Measurements from ENCODE around the gene RFFL. TPM values are rescaled to one million over a fixed set of nuclear protein-coding genes. Genes with fewer than 3 reads are reported as not detected.

Gene RFFL
- total RNA-seq, 1 donor from 2014 or later = 34.1 TPM

- intact Hi-C loops (cut with micrococcal nuclease) = no loop called here
- H3K27ac Mint-ChIP-seq = peak overlapping the region; percentile 30
- ATAC-seq (ENCODE audit: low read depth) (no peak), DNase-seq (no peak)
- H3K36me3 Mint-ChIP-seq (ENCODE audit: low read depth) = peaks cover 8% of the 10 kb centered on the region
- POLR2A ChIA-PET = no interaction called here
- H3K4me3 Mint-ChIP-seq = no peak overlapping the region
- H3K4me1 Mint-ChIP-seq = peaks cover 37% of the 10 kb centered on the region
- CTCF ChIA-PET = no interaction called here
- TF ChIP-seq CTCF (IDR thresholded peaks at IDR 0.05) = no peak
- no peaks in the 10 kb centered on the region for H3K27me3 Mint-ChIP-seq
- H3K9me3 Mint-ChIP-seq = no peaks in the 10 kb centered on the region
These were observed 11.5 kb upstream of the RFFL start for GRCh38 chr17:35074711-35075707.

GRCh38 chr17:35073991-35074627 is 10.6 kb upstream of the RFFL start:
- no peaks in the 10 kb centered on the region for H3K9me3 Mint-ChIP-seq
- H3K4me3 Mint-ChIP-seq = no peak overlapping the region
- no peak for TF ChIP-seq CTCF (IDR thresholded peaks at IDR 0.05)
- H3K27ac Mint-ChIP-seq = peak overlapping the region; percentile 13
- POLR2A ChIA-PET = no interaction called here
- H3K36me3 Mint-ChIP-seq (ENCODE audit: low read depth) = peaks cover 8% of the 10 kb centered on the region
- intact Hi-C loops (cut with micrococcal nuclease) = no loop called here
- no peak for DNase-seq
- H3K27me3 Mint-ChIP-seq = no peaks in the 10 kb centered on the region
- H3K4me1 Mint-ChIP-seq = peaks cover 42% of the 10 kb centered on the region
- ATAC-seq (ENCODE audit: low read depth) = no peak
- CTCF ChIA-PET = no interaction called here

GRCh38 chr17:35073183-35073790 is 9.8 kb upstream of the RFFL start:
- peaks cover 50% of the 10 kb centered on the region for H3K4me1 Mint-ChIP-seq
- no peak overlapping the region for H3K27ac Mint-ChIP-seq
- H3K36me3 Mint-ChIP-seq (ENCODE audit: low read depth) = peaks cover 8% of the 10 kb centered on the region
- no peak for TF ChIP-seq CTCF (IDR thresholded peaks at IDR 0.05)
- no peaks in the 10 kb centered on the region for H3K9me3 Mint-ChIP-seq
- no peak overlapping the region for H3K4me3 Mint-ChIP-seq
- ATAC-seq (ENCODE audit: low read depth) (no peak), DNase-seq (no peak)
- intact Hi-C loops (cut with micrococcal nuclease) = no loop called here
- POLR2A ChIA-PET = no interaction called here
- CTCF ChIA-PET = no interaction called here
- no peaks in the 10 kb centered on the region for H3K27me3 Mint-ChIP-seq

- TF ChIP-seq CTCF (IDR thresholded peaks at IDR 0.05) = no peak
- peak overlapping the region; percentile 13 for H3K27ac Mint-ChIP-seq
- peaks cover 44% of the 10 kb centered on the region for H3K4me1 Mint-ChIP-seq
- ATAC-seq (ENCODE audit: low read depth) = peak; percentile 92
- no peak for DNase-seq
- intact Hi-C loops (cut with micrococcal nuclease) = no loop called here
- peaks cover 5% of the 10 kb centered on the region for H3K36me3 Mint-ChIP-seq (ENCODE audit: low read depth)
- CTCF ChIA-PET = interaction anchor here (0.9 kb wide), 1 partner anchor 51 kb away, joined by 3 read pairs; the partner anchor contains the start of gene RAD51D
- H3K4me3 Mint-ChIP-seq = peak overlapping the region; percentile 29
- no peaks in the 10 kb centered on the region for H3K9me3 Mint-ChIP-seq
- H3K27me3 Mint-ChIP-seq = no peaks in the 10 kb centered on the region
- POLR2A ChIA-PET = interaction anchor here (0.9 to 1.7 kb wide), 5 partner anchors 17 to 509 kb away, joined by 3 to 6 read pairs (median 5); partner anchors contain the start of genes LIG3 and PEX12
These were observed 5.8 kb upstream of the RFFL start for GRCh38 chr17:35069311-35069710.
